ENCODE results near the gene DPPA3.
"Not testable (repeated sequence)": the region's sequence is repeated elsewhere in the genome, so short reads cannot be mapped to it uniquely, and the experiment has no call there.

Gene DPPA3

GRCh38 chr12:7711133-7711532, at the start of gene DPPA3:
TSS of gene DPPA3 (plus strand) at chr12:7711433. CDS start at chr12:7711571, 138 bp downstream.
- no peak for DNase-seq

- no peak for DNase-seq
Observed at GRCh38 chr12:7661741-7662140, 49.5 kb upstream of the DPPA3 start.

GRCh38 chr12:7666595-7666994, 44.6 kb upstream of the DPPA3 start:
- DNase-seq = no peak

GRCh38 chr12:7667125-7667524, 44.1 kb upstream of the DPPA3 start:
- DNase-seq = no peak

- DNase-seq = no peak
Observed at GRCh38 chr12:7668171-7668570, 43.1 kb upstream of the DPPA3 start.

GRCh38 chr12:7675455-7675854, 35.8 kb upstream of the DPPA3 start:
- not testable (repeated sequence) for DNase-seq

GRCh38 chr12:7677432-7677888, 33.8 kb upstream of the DPPA3 start:
- DNase-seq = peak; percentile 13

GRCh38 chr12:7678744-7679143, 32.5 kb upstream of the DPPA3 start:
- no peak for DNase-seq

- DNase-seq = no peak
Observed at GRCh38 chr12:7679251-7680045, 31.8 kb upstream of the DPPA3 start.

- DNase-seq = no peak
Observed at GRCh38 chr12:7681535-7681934, 29.7 kb upstream of the DPPA3 start.

GRCh38 chr12:7693793-7694192, 17.4 kb upstream of the DPPA3 start:
- DNase-seq = no peak

- no peak for DNase-seq
Observed at GRCh38 chr12:7694556-7695236, 16.5 kb upstream of the DPPA3 start.

GRCh38 chr12:7695237-7695560, 16.0 kb upstream of the DPPA3 start:
- DNase-seq = no peak

GRCh38 chr12:7695566-7696197, 15.6 kb upstream of the DPPA3 start, which contains the start of gene GDF3:
TSS of gene GDF3 (minus strand) at chr12:7695775. CDS start at chr12:7695728, 47 bp downstream.
- DNase-seq = no peak

GRCh38 chr12:7705846-7706245, 5.4 kb upstream of the DPPA3 start:
- no peak for DNase-seq

GRCh38 chr12:7709969-7710675, 1.1 kb upstream of the DPPA3 start:
- no peak for DNase-seq

GRCh38 chr12:7712841-7713442, 1.7 kb downstream of the DPPA3 start:
- DNase-seq = no peak

- DNase-seq = no peak
Observed at GRCh38 chr12:7716381-7716780, 5.1 kb downstream of the DPPA3 start.

- DNase-seq = no peak
Observed at GRCh38 chr12:7719946-7720730, 8.9 kb downstream of the DPPA3 start.

- no peak for DNase-seq
Observed at GRCh38 chr12:7723926-7724325, 12.7 kb downstream of the DPPA3 start.

GRCh38 chr12:7729746-7730145, 18.5 kb downstream of the DPPA3 start:
- DNase-seq = no peak

GRCh38 chr12:7730984-7731383, 19.8 kb downstream of the DPPA3 start:
- DNase-seq = not testable (repeated sequence)
